HG03045 (cell line): ENCODE data around the gene TRAPPC10.

Experiments used
- ATAC-seq: cut with Tn5 transposase; IDR thresholded peaks from one replicate; pipeline ENCODE4 v1.9.1; 2021; ENCODE audit warnings: mild to moderate bottlenecking, moderate library complexity; ENCODE audit not compliant: unreplicated experiment

Gene TRAPPC10

DNA sequence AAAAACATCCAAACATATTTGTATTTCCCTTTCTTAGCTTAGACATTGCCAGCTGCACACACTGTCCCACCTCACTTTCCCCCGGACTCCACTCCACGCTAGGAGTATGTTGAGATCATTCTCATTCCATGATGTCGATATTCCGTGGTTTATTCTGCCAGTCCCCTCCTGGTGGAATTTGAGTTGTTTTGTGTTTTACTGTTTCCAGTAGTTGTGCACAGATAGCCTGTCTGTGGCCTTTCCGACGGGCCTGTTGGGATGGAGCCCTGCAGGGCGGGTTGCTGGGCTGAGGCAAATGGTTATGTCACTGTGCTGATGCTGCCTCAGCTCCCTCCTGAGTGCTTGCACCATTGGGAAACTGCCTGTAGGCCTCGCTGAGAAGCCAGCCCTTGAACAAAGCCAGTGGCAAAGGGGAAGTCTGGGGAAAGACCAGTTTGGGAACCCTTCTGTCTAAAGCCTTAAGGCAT lies 12.8 kb downstream of the TRAPPC10 start:
- ATAC-seq, result no peak

DNA sequence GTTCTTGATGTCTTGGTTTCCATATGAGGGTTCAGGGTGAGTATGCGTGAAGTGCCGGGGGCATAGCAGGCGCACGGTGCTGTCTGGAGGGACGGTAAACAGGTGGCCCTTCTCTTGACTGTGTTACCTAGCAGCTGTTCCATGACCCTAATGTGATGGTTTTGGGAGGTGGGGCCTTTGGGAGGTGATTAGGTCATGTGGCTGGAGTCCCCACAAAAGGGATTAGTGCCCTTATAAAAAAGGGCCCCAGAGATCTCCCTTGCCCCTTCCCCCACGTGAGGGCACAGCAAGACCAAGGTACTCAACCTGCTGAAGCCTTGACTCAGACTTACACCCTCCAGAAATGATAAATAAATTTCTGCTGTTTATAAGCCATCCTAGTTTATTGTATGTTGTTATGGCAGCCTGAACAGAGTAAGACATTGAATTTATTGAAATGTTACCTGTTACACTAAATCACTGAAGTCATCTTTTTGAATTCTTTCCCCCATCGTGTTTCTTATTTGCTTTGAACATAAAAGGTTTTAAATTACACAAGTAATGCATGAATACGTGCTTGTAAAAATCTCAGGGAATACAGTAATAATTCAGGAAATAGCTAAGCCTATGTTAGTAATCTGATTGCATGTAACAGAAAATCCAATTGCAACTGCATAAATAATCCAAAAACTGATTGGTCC lies 15.6 kb downstream of the TRAPPC10 start:
- no peak for ATAC-seq

DNA sequence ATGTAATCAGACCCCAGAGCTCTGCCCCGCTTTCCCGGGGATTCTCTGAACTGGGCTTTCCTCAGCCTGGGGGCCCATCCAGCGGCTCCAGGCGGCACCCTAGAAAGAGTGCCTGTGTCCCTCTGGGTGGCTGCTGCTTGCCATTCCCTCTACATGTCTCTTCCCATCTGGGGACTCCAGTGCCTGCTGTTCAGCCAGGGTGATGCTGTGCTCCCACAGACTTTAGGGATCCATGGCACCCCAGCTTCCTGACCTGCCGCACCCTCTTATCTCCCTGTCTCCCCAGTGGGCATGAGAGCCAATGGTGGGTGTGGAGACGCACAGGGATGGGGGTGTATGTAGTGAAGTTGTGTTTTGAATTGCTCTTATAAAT lies 16.2 kb downstream of the TRAPPC10 start:
- ATAC-seq, result no peak

DNA sequence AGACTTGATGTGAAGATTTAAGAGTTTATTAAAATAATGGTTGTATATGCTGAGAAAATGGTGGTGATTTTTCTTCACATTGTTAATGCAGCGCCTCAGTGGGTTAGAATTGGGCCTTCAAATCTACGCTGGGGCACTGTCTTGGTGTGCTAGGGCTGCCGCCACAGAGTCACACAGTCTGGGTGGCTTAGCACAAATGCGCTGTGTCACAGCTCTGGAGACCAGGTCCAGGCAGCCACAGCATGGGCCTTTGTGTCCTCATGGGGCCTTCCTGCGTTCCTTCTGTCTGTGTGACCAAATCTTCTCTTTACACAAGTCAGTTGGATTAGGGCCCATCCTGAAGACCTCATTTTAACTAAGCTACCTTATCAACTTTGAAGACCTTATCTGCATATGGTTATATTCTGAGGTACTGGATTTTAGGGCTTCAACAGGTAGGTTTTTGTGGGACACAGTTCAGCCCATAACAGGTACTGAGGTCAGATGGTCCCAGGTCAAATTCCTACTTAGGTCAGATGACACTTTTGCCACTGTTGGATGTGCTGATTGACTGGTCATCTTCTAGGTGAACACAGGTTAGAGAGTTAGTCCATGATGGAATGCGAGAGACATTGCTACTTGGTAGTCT lies 17.5 kb downstream of the TRAPPC10 start:
- ATAC-seq, result no peak

DNA sequence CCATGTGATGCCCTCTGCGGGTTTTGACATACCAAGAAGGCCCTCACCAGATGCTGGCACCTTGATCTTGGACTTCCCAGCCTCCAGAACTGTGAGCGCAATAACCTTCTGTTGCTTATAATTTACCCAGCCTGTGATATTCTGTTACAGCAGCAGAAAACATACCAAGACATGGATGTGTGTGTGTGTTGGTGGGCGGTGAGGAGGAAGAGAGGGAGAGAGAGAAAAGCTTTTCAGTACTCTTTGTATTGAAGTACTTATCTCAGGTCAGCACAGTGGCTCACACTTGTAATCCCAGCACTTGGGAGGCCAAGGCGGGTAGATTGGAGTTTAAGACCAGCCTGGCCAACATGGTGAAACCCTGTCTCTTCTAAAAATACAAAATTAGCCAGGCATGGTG lies 23.1 kb downstream of the TRAPPC10 start:
- ATAC-seq, result no peak

DNA sequence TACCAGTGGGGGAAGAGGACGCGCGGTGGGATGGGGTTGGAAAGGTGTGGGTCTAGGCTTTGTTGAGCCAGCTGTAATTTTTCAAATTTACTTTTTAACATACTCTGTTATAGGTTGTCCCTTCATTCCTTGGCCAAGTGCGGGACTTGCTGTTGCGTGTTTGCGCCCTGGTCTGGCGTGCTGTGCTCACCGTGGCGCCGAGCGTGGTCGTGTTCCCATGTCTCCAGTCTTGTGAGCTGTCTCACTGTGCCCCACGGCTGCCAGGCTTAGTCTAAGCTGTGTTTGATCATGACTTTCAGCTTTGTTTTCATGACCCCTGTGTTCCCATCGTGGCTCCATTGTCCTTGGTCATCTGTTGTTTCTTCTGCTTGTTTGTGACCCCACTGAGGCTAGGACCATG lies 26.0 kb downstream of the TRAPPC10 start:
- ATAC-seq, result no peak

DNA sequence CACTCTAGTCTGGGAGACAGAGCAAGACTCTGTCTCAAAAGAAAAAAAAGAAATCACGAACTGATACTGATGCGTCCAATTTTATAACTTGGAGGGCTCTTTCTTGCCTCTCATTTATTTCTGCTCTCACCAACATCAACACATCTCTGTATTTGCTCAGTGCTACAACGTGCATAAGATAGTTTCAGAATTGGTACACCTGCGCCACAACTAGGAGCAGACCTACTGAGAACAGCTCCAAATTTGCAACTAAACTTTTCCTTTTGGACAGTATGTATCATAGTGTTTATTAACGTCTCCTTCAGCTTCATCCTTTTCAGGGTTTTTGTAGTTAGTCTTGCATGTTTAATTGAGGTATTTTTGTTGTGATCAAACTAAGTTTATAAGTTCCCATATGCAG lies 27.7 kb downstream of the TRAPPC10 start:
- ATAC-seq, result no peak

DNA sequence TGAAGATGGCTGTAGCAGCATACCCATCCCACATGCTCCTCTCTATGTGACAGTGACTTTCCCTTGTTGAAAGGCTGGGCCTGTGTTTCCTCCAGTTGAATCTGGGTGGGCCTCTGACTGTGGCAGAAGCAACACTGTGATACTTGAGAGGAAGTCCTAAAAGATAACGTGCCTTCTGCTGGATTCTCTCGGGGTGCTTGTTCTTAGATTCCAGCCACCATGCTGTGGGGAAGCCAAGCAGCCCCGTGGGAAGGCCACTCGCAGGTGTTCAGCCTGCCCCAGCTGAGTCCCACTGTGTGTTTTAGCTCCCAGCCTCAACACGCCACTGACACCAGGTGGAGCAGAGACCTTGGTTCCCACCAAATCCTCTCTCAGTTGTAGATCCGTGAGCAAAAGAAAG lies 31.5 kb downstream of the TRAPPC10 start:
- no peak for ATAC-seq

DNA sequence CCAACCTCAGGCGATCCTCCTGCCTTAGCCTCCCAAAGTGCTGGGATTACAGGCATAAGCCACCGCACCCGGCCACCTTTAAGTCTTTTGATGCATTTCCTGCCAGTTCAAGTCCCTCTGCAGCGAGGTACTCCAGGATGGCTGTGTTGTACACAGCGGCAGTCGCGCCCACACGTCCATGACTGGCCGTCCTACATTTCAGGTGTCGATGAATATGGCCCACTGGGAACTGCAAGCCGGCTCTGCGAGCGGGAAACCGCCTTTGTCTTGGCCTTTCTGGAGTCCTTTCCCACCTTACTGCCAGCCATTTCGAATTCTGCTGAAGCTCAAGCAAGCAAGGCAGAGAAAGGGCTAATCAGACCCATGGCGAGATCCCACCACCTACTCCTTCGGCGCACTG lies 34.6 kb downstream of the TRAPPC10 start:
- no peak for ATAC-seq

DNA sequence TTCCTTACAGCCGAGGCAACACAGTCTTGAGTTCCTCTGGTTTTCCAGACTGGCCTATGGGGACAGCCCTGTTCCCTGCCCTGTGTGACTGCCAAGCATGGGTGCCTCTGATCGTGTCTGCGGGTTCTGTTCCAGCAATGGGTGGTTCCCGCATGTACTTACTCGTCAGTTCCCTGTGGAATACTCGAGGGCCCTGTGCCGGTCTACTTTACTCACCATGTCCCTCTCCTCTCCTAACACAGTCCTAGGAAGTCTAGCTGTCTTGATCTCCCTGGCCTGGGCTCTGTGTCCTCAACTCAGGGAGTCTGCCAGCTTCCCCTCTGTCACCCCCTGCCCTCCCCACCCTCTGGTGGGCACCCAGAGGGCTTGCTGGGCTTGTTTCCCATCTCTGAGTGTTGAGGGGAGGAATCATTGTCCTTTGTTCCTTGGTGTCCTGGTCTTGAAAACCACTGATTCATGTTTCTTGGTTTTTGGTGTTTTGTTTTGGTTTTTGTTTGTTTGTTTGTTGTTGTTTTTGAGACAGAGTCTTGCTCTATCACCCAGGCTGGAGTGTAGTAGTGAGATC lies 36.0 kb downstream of the TRAPPC10 start:
- no peak for ATAC-seq

DNA sequence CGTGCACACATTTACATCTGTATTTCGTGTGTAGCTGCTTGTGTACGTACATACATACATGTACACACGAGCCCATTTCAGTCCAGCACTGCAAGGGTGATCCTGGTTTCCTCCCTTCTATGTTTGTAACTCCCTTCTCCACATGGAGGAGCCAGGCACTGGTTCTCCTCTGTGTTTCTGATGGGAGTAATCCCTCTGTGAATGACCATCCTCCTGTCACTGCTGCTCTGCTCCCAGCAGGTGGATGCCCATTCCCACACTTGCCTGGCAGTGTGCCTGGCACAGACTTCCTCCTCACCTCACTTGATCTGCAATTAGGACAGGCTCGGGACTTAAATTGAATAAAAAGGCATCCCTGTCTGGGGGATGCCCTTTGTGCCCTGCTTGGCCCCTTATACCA lies 37.1 kb downstream of the TRAPPC10 start:
- ATAC-seq, result no peak

DNA sequence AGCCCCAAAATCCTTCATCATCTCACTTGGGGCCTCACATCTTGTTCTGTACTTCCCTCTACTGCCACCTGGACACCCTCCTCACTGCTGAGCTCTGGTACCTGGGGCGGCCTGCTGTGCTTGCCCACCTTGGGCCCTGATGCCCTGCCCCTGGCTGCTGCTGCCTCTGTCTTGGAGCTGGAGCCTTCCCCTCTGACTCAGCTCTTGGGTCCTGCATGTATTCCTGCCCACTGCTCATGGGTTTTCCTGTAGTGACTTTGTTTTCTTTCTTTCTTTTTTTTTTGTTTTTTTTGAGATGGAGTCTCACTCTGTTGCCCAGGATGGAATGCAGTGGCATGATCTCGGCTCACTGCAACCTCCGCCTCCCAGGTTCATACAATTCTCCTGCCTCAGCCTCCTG lies 37.5 kb downstream of the TRAPPC10 start:
- no peak for ATAC-seq

DNA sequence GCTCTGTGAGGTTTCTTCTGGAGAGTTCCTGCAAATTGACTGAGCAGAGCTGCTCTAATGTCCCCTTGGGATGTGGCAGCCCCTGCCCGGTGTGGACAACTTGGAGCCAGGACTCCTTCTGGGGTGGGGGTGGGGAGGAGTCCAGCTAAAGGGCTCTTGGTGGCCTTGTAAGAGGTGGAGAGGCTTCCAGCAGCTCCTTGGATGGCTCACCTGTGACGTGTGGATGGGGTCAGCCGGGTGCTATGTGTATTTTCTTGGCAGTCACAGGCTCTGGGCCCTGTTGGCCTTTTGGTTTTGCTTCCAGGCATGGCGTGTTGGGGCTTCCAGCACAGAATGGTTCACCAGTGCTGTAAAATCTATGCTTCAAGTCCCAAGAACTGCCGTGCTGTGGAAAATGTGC lies 38.2 kb downstream of the TRAPPC10 start:
- no peak for ATAC-seq

DNA sequence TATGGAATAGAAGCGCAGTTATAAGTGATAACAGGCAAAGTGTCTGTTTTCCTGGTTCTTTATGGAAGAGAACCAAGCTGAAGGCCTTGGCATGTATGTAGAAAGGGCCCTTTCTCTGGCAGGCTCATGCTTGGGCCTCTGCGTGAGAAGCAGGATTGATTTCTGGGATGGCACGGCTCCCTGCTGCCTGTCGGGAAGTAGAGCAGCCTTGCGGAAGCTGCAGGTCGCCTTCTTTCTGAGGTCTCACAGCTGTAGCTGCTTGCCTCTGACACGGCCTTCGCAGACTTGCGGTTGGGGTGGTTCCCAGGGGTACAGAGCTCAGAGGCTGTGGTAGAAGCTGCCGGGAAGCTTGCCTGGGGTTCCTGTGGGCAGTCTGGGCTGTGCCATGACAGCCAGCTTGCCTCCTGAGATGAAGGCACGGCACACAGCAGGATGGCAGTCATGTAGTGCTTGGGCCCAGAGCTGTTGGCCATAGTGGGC lies 39.4 kb downstream of the TRAPPC10 start:
- ATAC-seq, result no peak

DNA sequence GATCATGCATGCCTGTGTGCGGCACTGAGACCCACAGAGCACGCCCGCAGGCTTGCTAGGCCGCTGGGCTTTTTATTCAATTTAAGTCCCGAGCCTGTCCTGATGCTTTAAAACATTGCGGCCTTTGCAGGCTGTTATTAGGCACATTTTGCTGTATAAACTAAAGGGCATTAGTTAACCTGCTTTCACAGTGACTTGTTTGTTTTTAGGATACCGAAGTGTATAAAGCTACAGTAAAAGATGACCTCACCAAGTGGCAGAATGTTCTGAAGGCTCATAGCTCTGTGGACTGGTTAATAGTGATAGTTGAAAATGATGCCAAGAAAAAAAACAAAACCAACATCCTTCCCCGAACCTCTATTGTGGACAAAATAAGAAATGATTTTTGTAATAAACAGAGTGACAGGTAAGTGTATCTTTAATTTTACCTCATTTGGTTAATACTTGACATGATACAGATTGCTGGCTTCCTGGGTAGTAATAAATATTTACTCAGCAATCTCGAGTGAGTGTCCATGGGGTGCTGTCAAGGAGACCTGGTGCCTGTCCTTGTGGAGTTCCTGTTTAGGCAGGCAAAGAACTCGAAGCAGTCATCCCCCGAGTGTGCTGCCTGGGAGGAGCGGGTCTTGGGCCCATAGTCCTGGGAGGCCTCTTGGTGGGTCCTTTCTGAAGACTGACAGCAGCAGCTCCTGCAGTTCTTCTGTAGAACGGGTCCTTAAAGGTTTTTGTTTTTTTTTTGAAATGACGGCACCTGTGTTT lies 40.1 kb downstream of the TRAPPC10 start:
- no peak for ATAC-seq

DNA sequence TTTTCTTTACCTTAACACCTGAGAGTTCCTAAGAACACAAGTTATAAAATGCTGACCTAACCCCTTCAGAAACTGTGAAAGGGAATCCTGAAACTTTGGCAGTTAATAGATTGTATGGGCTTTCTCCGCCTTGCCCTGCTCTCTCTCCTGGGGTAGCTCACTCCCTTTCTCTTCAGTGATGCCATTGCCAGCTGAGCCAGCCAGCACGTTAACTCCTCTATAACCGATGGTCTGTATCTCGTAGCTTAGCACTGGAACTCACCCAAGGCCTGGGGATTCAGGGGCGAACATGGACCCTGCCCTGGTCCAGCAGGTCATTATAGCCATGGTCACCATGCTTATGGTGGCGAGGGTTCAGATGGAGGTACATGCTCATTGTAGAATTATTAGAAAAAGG lies 40.7 kb downstream of the TRAPPC10 start:
- ATAC-seq, result no peak

DNA sequence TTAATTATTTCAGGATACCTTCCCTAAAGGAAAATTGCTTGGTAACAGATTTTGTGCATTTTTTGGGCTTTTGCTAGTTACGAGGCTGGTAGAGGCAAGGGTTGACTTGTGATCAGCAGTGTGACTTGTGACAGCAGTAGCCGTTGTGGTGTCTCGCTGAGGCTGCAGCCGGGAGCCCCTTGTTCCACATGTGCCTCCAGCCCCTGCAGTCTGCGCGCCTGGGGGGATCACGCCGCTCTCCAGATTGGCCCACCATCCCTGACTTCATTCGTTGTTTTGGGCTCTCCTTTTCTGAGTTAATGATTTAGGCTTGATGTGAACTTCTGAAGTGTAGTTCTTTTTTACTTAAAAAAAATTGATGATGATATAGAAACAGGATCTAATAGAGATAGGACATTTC lies 41.5 kb downstream of the TRAPPC10 start:
- no peak for ATAC-seq

DNA sequence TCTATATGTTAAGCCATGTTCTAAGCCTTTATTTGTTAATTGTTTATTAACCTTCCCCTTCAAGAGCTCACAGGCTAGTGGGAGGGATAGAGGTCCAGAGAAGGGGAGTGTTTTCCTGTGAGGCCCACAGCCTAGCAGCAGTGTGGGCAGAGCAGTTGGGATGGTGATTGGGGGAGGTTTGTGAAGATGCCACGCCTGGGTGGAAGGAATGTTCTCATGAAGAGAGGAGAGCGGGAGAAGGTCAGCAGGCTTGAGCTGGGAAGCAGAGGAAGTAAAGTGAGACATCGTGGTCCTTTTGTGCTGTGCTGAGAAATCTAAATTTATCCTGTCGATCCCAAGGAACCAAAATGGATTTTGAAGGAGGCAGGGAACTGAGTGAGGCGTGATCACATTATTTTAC lies 42.6 kb downstream of the TRAPPC10 start:
- no peak for ATAC-seq

DNA sequence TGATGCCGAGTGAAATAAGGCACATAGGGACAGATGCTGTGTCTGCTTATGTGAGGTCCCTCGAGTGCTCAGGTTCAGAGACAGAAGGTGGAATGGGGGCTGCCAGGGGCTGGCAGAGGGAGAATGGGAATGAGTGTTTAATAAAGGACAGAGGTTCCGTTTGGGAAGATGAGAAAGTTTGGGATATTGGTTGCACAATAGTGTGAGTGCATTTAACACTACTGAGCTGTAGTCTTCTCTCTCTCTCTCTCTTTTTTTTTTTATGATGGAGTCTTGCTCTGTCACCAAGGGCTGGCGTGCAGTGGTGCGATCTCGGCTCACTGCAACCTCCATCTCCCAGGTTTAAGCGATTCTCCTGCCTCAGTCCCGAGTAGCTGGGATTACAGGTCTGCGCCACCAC lies 44.9 kb downstream of the TRAPPC10 start:
- ATAC-seq, result no peak

DNA sequence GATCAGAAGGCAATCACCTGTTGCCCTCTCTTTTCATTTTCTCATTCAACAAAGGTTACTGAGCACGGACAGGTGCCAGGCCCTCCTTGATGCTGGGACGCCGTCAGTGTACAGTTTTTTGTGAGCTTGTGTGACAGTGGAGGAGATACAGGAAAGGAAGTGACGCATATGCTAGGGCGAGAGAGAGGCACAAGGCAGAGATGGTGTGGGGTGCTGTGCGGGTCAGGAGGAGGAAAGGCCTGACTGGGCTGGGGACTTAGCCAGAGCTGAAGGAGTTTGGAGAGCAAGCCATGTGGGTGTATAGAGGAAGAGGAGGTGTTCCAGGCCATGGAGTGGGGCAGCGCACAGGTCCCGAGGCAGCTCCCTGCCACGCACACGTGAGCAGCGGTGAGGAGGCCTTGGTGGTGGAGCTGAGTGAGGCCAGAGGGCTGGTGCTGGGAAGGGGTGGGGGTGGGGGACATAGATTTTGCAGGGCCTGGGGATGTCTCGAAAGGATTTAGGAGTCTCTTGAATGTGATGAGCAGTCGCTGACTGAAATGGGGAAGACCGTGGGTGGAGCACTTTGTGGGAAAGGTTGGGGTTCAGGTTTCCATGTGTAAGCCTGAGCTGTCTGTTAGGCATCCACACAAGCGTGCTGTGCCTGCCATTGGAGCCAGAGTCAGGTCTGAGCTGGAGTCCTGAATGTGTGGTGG lies 46.0 kb downstream of the TRAPPC10 start:
- no peak for ATAC-seq

DNA sequence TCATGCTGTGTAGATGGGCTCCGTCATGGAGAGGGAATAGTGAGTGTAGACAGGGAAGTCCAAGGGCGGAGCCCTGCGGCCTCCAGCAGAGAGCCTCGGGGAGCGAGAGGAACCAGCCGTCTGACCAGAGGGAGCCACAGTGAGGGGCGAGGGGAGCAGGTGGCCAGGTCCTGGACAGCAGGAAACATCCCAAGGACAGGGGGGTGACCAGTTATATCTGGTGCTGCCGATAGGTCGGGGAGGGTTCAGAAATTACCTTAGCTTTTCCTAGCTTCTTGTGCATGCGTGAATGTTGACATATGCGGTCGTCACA lies 46.5 kb downstream of the TRAPPC10 start:
- no peak for ATAC-seq
